MM.1S (cell line): Measurements from ENCODE around the gene GABARAP.

ENCODE experiments used
- DNase-seq: peaks from one replicate; pipeline ENCODE4 v3.0.0-alpha.2; 2015
- H2AFZ ChIP-seq: fragments of 300-600 bp; sonication (generic); 2 replicates; pipeline ENCODE4 v1.6.0; 2016; ENCODE audit warnings: antibody characterized with exemption, low read length
- H3F3A ChIP-seq: fragments of 300-600 bp; sonication (generic); 2 replicates; pipeline ENCODE4 v1.6.1; 2016; ENCODE audit warnings: mild to moderate bottlenecking, antibody characterized with exemption, low read length, moderate library complexity, mixed read lengths; ENCODE audit not compliant: insufficient read depth
- H3K27ac ChIP-seq: fragments of 300-600 bp; sonication (generic); 2 replicates; pipeline ENCODE4 v1.5.1; 2016; ENCODE audit warnings: mild to moderate bottlenecking, low read length
- H3K27me3 ChIP-seq: fragments of 300-600 bp; sonication (generic); replicated peaks from 2 replicates; pipeline ENCODE4 v1.6.0; 2016; ENCODE audit warnings: low read length; ENCODE audit not compliant: insufficient read depth
- H3K36me3 ChIP-seq: fragments of 300-600 bp; sonication (generic); replicated peaks from 2 replicates; pipeline ENCODE4 v1.6.1; 2016; ENCODE audit warnings: mild to moderate bottlenecking, low read length, mixed read lengths; ENCODE audit not compliant: insufficient read depth
- H3K4me1 ChIP-seq: fragments of 300-600 bp; sonication (generic); 2 replicates; pipeline ENCODE4 v1.6.1; 2016; ENCODE audit warnings: low read length, mixed read lengths
- H3K4me2 ChIP-seq: fragments of 300-600 bp; sonication (generic); 2 replicates; pipeline ENCODE4 v1.6.0; 2016; ENCODE audit warnings: low read depth, low read length
- H3K4me3 ChIP-seq: fragments of 300-600 bp; sonication (generic); 2 replicates; pipeline ENCODE4 v1.5.1; 2016; ENCODE audit warnings: low read length, mixed read lengths
- H3K79me2 ChIP-seq: fragments of 300-600 bp; sonication (generic); 2 replicates; pipeline ENCODE4 v1.6.1; 2016; ENCODE audit warnings: mixed run types, low read length, mixed read lengths
- H3K9ac ChIP-seq: fragments of 300-600 bp; sonication (generic); 2 replicates; pipeline ENCODE4 v1.6.1; 2016; ENCODE audit warnings: low read length, mixed read lengths
- H3K9me2 ChIP-seq: fragments of 300-600 bp; sonication (generic); replicated peaks from 2 replicates; pipeline ENCODE4 v1.6.1; 2016; ENCODE audit warnings: mild to moderate bottlenecking, low read length, mixed read lengths; ENCODE audit not compliant: insufficient read depth
- H3K9me3 ChIP-seq: fragments of 300-600 bp; sonication (generic); replicated peaks from 2 replicates; pipeline ENCODE4 v1.6.1; 2016; ENCODE audit warnings: mild to moderate bottlenecking, low read length, mixed read lengths; ENCODE audit not compliant: insufficient read depth
- H4K20me1 ChIP-seq: fragments of 300-600 bp; sonication (generic); 2 replicates; pipeline ENCODE4 v1.6.1; 2016; ENCODE audit warnings: mild to moderate bottlenecking, low read length, moderate library complexity, mixed read lengths; ENCODE audit not compliant: insufficient read depth
- EZH2 ChIP-seq: fragments of 300-600 bp; sonication (generic); optimal IDR thresholded peaks from 2 replicates; pipeline ENCODE3; 2017; ENCODE audit warnings: low read depth, mild to moderate bottlenecking, antibody characterized with exemption, low read length, mixed read lengths
- EZH2phosphoT487 ChIP-seq: fragments of 300-600 bp; sonication (generic); IDR thresholded peaks from 2 replicates; pipeline ENCODE4 v1.6.1; 2018; ENCODE audit warnings: antibody characterized with exemption, low read length
- TF ChIP-seq, protein P1 (sequence below): fragments of 300-600 bp; sonication (generic); IDR thresholded peaks from 2 replicates; pipeline ENCODE4 v1.5.1; 2016; ENCODE audit warnings: antibody characterized with exemption, low read length, mixed read lengths

GABARAP gene

DNA sequence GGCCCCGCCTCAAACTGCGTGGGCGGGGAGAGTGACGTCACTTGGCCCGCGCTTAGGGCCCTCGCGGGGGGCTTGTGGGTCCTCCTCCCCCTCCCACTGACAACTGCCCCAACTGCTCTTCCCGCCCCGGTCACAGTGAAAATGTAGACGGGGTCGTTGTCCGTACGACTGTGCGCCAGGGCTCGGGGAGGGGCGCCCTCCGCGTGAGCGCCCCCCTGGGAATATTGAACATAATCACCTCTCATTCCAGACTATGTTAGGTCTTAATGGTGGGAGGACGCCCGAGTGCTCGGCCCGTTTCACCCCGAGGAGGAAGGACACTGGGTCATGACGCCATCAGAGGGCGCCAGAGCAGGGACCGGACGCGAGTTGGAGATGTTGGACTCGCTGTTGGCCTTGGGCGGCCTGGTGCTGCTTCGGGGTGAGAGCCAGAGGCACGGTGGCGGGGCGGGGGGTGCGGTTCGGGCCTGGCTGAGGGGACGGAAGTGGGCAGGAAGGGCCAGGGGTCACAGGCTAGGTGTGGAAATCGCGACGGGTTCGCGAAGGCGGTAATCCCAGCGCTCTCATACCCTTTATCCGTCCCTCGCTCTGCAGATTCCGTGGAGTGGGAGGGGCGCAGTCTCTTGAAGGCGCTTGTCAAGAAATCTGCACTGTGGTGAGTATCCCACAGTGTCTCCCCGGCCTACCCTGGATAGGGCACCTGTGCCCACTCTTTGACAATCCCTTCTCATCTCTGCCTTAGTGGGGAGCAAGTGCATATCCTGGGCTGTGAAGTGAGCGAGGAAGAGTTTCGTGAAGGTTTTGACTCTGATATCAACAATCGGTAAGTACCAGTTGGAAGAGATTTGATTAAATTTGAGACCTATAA is 10.2 kb upstream of the GABARAP start, which contains the start of gene ELP5:
ELP5 (plus strand) TSS at position 40 of the 868 bp plus-strand sequence; CDS start at position 376, 336 bp downstream.
- Histone ChIP-seq H3K79me2 (peaks cover 51% of the 10 kb centered on the region), H2AFZ (peak within 1 kb of the TSS; percentile 81), H4K20me1 (no peaks in the 10 kb centered on the region), H3K4me1 (peaks cover 18% of the 10 kb centered on the region), H3K4me3 (peak within 1 kb of the TSS; percentile 71), H3K27me3 (no peaks in the 10 kb centered on the region), H3K9me2 (no peaks in the 10 kb centered on the region), H3K9ac (peak within 1 kb of the TSS; percentile 99), H3K27ac (peak within 1 kb of the TSS; percentile 99), H3F3A (peaks cover 6% of the 10 kb centered on the region), H3K9me3 (no peaks in the 10 kb centered on the region), H3K4me2 (peak within 1 kb of the TSS; percentile 81), H3K36me3 (0 out of 2 replicates have a peak, but pooled peaks cover 4% of the 10 kb centered on the region)
- no peak for TF ChIP-seq EZH2
- TF ChIP-seq, protein P1, sequence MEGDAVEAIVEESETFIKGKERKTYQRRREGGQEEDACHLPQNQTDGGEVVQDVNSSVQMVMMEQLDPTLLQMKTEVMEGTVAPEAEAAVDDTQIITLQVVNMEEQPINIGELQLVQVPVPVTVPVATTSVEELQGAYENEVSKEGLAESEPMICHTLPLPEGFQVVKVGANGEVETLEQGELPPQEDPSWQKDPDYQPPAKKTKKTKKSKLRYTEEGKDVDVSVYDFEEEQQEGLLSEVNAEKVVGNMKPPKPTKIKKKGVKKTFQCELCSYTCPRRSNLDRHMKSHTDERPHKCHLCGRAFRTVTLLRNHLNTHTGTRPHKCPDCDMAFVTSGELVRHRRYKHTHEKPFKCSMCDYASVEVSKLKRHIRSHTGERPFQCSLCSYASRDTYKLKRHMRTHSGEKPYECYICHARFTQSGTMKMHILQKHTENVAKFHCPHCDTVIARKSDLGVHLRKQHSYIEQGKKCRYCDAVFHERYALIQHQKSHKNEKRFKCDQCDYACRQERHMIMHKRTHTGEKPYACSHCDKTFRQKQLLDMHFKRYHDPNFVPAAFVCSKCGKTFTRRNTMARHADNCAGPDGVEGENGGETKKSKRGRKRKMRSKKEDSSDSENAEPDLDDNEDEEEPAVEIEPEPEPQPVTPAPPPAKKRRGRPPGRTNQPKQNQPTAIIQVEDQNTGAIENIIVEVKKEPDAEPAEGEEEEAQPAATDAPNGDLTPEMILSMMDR, result peak; percentile 48
- peak; percentile 93 for DNase-seq

DNA sequence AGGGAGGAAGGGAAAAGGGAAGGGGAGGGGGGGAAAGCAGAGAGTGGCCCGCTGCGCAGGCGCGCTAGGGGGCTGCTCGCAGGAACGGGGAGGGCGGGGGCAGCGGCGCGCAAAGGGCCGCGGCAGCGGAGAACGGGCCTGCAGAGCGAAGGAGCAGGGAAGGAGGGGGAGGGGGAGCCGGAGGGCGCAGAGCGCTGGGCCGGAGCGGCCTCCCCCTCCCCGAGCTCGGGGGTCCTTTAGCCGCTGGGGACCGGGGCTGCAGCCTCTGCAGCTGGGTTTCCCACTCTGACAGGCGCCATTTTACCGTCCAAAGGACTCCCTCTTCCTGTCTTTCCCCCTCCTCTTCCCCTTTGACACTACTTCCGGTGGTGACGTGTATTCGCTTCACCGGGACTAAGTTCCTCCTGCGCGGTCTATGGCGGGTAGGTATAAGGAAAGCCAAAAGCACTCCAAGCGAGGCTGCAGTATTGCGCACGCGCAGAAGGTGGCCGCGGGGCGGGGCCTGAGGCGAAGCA is 9.5 kb upstream of the GABARAP start, which contains the start of gene CTDNEP1:
CTDNEP1 (minus strand) TSS at position 74 of the 515 bp plus-strand sequence. CDS start 438 bp downstream, outside the sequence.
- Histone ChIP-seq H3K4me1 (peaks cover 18% of the 10 kb centered on the region), H3K27ac (peak within 1 kb of the TSS; percentile 99), H3K27me3 (no peaks in the 10 kb centered on the region), H3K36me3 (0 out of 2 replicates have a peak, but pooled peaks cover 4% of the 10 kb centered on the region), H3K4me3 (peak within 1 kb of the TSS; percentile 71), H2AFZ (peak within 1 kb of the TSS; percentile 81), H3K9me2 (no peaks in the 10 kb centered on the region), H4K20me1 (no peaks in the 10 kb centered on the region), H3K9ac (peak within 1 kb of the TSS; percentile 99), H3K9me3 (no peaks in the 10 kb centered on the region), H3K4me2 (peak within 1 kb of the TSS; percentile 81), H3K79me2 (peaks cover 58% of the 10 kb centered on the region), H3F3A (peaks cover 6% of the 10 kb centered on the region)
- peak; percentile 99 for DNase-seq
- no peak for TF ChIP-seq EZH2
- TF ChIP-seq, protein P1, result no peak
- TF ChIP-seq EZH2phosphoT487, result no peak

DNA sequence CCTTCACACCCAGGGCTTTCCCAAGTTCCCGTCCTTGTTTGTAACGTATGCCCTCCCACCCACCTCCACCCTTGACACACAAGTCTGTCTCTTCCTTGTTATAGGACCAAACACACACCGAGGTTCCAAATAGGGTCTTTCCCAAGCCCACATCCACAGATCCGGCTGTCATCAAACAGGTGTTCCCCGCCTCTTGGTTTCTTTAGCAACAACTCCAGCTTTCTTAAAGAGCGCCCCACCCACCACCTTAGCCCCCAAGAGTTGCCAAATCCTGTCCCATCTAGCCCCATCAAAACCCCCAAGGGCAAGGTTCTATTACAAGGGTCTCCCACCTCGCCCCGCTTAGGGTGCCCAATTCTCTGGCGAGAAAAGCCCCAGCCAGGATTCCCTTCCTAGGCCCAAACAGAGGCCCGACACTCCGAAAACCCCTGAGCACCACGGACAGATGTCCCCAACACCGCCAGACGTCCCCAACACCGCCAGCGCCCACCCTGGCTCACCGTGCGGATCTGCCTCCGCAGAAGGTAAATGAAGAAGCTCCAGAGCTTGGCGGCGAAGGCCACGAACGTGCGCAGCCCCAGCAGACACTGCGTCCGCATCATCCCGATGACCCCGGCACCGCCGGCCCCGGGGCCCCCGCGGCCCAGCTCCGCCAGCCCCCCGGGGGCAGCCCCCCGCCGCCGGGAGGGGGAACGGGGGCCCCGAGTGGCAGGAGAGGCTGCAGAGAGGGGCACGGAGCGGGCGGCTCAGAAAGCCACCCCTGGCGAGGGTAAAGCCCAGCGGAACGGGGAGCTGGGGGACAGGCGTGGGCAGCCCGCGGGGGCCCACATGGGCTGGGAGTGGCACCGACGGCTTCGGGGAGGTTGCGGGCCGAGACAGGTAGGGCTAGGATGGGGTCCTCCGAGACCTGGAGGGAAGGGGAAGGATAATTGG is 8.7 kb upstream of the GABARAP start:
- no peak for DNase-seq
- H3K27me3 ChIP-seq, result no peaks in the 10 kb centered on the region
- H3K4me3 ChIP-seq, result peak overlapping the region; percentile 71
- H3K4me1 ChIP-seq, result peaks cover 18% of the 10 kb centered on the region
- H4K20me1 ChIP-seq, result no peaks in the 10 kb centered on the region
- H3K36me3 ChIP-seq, result 0 out of 2 replicates have a peak, but pooled peaks cover 6% of the 10 kb centered on the region
- peaks cover 6% of the 10 kb centered on the region for H3F3A ChIP-seq
- H3K79me2 ChIP-seq, result peaks cover 65% of the 10 kb centered on the region
- H3K9me2 ChIP-seq, result no peaks in the 10 kb centered on the region
- no peaks in the 10 kb centered on the region for H3K9me3 ChIP-seq
- peak overlapping the region; percentile 72 for H3K4me2 ChIP-seq
- H3K9ac ChIP-seq, result peak overlapping the region; percentile 99
- TF ChIP-seq, protein P1, result no peak
- TF ChIP-seq EZH2 (no peak), EZH2phosphoT487 (no peak)
- H2AFZ ChIP-seq, result no peak overlapping the region
- H3K27ac ChIP-seq, result peak overlapping the region; percentile 99; the same call in 1 of the 2 replicates
